GM20000 (cell line): ENCODE measurements around the gene TRIO.

Source experiments
- DNase-seq: peaks from one replicate; pipeline ENCODE4 v3.0.0; 2012; ENCODE audit warnings: low spot score
- CTCF ChIP-seq: IDR thresholded peaks from 2 replicates; pipeline ENCODE4 v1.5.1; 2012; ENCODE audit warnings: mild to moderate bottlenecking, control low read depth; ENCODE audit errors: extremely low read depth, missing control alignments

TRIO gene

DNA sequence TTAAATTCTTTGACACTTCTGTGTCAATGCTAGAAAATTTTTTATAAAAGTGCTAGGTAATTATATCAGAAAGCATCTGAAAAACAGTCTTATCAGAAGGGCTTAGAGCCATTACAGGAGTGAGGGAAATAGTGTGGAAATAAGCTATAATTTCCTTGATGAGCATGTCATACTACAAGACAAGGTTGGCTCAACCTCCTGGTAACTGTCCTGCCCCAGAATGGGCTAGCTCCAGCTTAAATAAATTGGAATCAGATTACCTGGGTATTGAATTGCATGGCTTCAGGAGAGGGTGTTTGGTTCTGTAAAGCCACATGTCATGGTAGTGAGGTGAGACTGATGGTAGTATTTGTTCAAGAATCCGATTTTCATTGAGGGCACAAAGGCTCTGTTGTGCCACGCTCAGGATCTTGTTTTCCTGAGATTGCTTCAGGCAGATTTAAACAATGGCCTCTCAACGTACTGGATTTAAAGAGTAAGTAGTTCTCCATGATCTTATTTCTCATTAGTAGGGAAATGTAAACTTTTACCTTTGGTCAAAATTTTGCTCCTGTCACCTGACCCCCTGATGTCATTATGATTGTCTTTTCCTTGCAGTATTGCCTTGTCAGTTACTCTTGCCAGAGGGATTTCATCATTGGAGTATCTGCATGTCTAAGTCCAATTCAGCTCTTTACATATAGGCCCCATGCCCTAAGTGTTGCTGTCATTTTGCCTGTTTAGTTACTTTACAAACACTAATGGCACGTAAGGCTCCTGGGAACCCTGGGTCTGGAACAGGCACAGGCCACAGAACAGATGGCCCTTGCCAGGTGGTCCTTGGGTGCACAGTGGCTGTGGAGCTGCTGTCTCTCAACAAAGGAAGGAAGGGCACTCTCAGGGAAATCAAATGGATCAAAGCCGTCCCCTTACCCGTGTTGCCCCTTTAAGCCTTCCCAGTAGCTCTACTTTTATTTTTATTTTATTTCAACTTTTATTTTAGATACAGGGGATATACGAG is 21.3 kb downstream of the TRIO start:
- TF ChIP-seq CTCF, result no peak
- no peak for DNase-seq

DNA sequence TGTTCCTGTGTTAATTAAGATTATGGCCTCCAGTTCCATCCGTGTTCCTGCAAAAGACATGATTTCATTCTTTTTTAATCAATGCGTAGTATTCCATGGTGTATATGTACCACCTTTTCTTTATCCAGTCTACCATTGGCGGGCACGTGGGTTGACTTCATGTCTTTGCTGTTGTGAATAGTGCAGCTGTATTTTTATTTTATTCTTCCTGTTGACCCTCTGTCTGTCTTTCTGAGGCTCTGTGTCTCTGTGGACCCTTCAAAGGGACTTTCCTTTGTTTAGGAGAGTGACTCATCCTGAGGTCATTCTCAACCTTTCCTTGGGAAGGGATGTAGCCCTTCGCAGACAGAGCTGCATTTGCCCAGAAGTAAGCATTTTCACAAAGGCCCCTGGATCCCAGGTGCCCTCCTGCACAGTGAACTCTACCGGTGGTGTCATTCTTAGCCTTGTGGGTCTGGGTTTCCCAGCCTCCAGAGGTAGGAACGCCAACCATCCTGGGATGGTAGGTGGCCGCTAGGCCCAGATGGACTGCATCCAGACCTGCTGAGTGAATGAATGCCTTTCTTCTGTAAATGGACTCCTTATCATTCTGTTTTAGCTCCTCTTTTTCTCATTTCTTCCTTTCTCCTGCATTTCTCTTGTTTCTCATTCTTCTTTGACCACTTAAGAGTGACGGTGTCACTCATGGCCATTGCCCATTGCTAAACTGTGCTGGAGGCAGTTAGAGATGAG is 22.4 kb downstream of the TRIO start:
- no peak for DNase-seq
- no peak for TF ChIP-seq CTCF

- no peak for TF ChIP-seq CTCF
- no peak for DNase-seq
Observed at GRCh38 chr5:14166437-14166836, 23.3 kb downstream of the TRIO start.

DNA sequence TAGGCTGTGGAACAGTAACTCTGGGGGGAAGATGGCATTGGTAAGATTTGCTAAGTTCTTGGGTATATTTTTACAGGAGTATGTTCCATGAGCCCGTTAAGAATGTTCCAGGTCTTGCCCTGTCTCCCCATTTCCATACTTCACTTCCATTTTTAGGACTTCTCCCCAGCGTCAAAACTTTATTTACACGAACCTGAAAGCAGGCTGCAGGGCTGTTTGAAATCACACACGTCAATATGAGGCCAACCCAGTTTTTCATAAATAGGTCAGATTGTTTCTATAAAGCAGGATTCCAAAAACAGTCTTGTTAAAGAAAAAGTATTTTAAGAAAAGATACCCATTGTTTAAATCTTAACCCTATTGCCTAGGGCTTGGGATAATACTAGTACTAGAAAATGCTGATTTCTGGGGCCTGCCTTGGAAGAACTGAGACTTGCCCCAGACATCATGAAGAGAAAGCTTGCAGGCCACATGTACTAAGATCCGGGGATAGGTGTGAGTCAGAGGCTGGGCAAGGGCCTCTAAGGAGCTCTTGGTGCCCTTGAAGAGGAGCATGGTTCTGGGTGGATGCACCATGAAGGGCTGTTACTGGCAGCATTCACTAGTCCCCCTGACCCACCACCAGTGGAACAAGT is 24.2 kb downstream of the TRIO start:
- no peak for DNase-seq
- no peak for TF ChIP-seq CTCF

GRCh38 chr5:14168144-14168792 is 25.1 kb downstream of the TRIO start:
- DNase-seq, result peak; percentile 45
- no peak for TF ChIP-seq CTCF

GRCh38 chr5:14168793-14169262 is 25.7 kb downstream of the TRIO start:
- DNase-seq, result no peak
- no peak for TF ChIP-seq CTCF
